OCI-LY3 (cell line): ENCODE data around the gene ME1.
"Not testable (repeated sequence)": the region's sequence is repeated elsewhere in the genome, so short reads cannot be mapped to it uniquely, and the experiment has no call there.

Experiments
- EZH2phosphoT487 ChIP-seq: fragments of 200-600 bp; shearing (Covaris generic); IDR thresholded peaks from 2 replicates; pipeline ENCODE4 v1.6.1; 2018; ENCODE audit warnings: antibody characterized with exemption, mixed run types, low read depth
- TF ChIP-seq, protein P1 (sequence below): fragments of 200-600, 300-600 bp; sonication (generic); IDR thresholded peaks from 2 replicates; pipeline ENCODE4 v1.5.1; 2014; ENCODE audit warnings: antibody characterized with exemption, low read length, low read depth

DNA sequence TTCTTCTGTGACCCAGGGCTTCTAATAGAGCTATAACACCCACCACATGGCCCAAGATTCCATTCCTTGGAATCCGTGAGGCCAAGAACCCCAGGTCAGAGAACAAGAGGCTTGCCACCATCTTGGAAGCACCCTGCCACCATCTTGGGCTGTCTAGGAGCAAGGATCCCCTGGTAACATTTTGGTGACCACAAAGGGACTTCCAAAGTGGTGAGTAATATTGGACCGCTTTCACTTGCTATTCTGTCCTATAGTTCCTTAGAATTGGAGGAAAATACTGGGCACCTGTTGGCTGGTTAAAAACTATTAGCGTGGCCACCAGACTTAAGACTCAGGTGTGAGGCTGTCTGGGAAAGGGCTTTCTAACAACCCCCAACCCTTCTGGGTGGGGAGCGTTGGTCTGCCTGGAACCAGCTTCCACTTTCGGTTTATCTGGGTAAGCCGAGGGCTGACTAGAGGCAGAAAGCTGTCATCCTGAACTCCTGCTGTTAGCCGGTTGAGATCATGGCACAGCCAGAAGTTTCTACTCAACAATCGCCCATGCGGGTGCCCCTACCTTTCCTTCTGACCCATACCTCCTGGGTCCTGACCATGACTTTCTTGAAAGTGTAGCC lies 13.3 kb upstream of the ME1 start:
- TF ChIP-seq, protein P1, sequence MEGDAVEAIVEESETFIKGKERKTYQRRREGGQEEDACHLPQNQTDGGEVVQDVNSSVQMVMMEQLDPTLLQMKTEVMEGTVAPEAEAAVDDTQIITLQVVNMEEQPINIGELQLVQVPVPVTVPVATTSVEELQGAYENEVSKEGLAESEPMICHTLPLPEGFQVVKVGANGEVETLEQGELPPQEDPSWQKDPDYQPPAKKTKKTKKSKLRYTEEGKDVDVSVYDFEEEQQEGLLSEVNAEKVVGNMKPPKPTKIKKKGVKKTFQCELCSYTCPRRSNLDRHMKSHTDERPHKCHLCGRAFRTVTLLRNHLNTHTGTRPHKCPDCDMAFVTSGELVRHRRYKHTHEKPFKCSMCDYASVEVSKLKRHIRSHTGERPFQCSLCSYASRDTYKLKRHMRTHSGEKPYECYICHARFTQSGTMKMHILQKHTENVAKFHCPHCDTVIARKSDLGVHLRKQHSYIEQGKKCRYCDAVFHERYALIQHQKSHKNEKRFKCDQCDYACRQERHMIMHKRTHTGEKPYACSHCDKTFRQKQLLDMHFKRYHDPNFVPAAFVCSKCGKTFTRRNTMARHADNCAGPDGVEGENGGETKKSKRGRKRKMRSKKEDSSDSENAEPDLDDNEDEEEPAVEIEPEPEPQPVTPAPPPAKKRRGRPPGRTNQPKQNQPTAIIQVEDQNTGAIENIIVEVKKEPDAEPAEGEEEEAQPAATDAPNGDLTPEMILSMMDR: not testable (repeated sequence)
- not testable (repeated sequence) for TF ChIP-seq EZH2phosphoT487
